Head of caudate nucleus (tissue), 42 donors: ENCODE data around the gene USP32.

Source experiments
- DNase-seq, 42 donors: peaks; one replicate each; pipeline versions ENCODE4 v3.0.0 to v3.0.0-alpha.2; 2020 to 2021; ENCODE audit warnings: mixed read lengths in 7 of 42
- intact Hi-C: fragments of 100-400 bp; cut with DNase I; formaldehyde crosslinking; loops from one replicate; pipeline ENCODE4 v1.15.0; 2022

Gene USP32

DNA sequence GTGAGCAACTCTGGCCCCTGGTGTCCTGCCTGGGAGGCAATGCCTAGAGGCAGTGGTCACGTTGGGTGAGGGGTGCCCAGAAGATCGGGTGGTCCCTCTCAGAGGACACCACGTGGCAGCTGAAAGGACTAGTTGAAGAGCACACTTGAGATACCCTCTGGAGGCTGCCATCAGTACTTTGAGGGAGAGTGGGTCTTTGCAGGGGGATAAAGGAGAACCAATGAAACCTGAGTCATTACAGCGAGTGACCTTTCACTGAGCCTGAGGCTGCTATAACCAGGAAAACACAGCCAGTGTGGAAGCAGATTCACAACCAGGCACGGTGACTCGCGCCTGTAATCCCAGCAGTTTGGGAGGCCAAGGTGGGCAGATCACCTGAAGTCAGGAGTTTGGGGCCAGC, 223.3 kb downstream of the USP32 start:
- intact Hi-C loops: no loop called here
- DNase-seq: no peak

DNA sequence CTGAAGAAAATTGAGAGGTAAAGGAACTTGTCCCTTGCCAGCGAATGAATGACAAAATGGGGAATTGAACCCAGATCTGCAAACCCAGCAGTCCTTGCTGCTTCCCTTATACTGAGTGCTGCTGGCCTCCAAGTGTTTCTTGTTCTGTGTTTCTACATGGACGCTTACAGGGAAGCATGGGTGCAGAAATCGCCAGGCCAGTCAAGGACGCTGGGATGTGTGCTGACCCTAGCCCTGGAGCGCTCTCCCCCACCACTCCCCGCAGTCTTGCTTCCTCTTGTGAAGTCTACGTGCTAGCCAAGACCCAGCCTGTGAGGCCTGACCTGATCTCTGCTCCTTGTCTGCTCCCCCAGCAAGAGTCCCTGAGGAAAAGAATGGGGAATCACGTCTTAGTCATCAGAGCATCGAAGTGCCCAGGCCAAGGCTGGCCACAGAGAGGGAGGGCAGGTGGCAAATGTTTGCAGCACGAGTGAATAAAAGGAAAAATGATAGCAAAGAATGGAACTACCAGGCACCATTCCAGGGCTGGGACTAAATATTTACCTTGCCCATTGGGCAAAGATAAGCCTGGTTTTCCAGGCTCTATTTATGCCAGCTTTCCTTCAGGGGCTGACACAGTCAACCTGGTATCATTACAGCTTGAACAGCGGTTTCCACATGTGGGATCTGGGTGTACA, 224.7 kb downstream of the USP32 start:
- intact Hi-C loops: no loop called here
- peak in 1 of 42 donors; percentile 25 for DNase-seq

DNA sequence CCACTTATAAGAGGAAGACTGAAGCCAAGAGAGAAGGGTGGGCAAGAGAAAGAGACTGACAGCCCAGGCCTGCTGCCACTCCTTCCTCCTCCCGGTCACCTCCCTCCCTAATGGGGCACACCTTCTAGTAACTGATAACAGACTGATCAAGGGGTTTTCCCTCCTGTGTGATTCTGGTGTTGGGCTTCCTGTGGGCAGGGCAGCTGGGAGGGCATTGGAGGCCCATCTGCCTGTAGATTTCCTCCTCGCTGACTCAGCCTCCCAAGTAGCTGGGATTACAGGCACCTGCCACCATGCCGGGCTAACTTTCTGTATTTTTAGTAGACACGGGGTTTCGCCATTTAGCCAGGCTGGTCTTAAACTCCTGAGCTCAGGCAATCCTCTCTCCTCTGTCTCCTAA, 226.0 kb downstream of the USP32 start:
- no peak for DNase-seq
- intact Hi-C loops: no loop called here

DNA sequence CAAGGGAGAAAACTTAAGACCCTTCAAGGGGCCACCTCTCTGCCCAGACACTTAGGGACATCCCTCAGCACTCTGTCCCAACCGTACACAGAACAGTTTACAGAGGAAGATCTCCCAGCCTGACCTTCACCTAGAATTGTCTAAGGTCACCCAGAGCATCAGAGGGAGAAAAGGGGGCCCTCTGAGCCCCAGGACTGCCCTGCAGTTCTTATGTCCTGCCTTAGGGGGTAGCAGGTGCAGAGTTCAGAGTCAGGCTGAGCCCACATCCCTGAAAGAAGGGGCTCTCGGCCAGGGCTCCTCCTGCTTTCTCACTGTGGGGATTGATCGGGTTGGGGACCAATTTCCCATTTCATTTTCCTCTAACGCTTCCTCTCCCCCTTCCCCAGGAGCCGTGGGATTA, 226.7 kb downstream of the USP32 start:
- DNase-seq: no peak

DNA sequence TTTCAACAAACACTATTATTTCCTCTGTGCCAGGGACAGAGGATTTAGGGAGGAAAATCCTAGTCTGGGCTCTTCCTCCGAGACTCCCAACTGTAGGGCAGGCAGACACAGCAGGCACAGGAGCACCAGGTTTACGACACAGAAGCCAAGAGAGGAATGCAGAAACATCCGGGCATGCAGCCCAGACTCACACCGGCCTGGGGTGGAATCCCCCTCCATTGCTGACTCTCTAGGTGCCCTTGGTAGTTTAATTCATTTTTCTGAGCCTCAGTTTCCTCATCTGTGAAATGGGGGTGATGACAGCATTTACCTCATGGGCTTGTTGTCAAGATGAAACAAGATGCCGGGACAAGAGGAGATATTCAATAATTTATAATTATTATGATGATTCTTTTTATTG, 227.2 kb downstream of the USP32 start:
- intact Hi-C loops: no loop called here
- peak in 1 of 42 donors; percentile 2 for DNase-seq

More for the DNA sequence above, 226.7 kb downstream of the USP32 start:
- intact Hi-C loops: no loop called here

DNA sequence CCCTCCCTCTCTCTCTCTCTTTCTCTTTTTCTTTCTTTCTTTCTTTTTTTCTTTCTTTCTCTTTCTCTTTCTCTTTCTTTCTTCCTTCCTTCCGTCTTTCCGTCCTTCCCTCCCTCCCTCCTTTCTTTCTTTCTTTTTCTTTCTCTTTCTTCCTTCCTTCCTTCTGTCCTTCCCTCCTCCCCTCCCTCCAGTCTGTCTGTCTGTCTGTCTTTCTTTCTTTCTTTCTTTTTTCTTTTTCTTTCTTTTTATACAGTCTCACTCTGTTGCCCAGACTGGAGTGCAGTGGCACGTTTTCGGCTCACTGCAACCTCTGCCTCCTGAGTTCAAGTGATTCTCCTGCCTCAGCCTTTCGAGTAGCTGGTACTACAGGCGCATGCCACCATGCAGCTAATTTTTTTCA, 227.8 kb downstream of the USP32 start:
- intact Hi-C loops: no loop called here
- no peak for DNase-seq

DNA sequence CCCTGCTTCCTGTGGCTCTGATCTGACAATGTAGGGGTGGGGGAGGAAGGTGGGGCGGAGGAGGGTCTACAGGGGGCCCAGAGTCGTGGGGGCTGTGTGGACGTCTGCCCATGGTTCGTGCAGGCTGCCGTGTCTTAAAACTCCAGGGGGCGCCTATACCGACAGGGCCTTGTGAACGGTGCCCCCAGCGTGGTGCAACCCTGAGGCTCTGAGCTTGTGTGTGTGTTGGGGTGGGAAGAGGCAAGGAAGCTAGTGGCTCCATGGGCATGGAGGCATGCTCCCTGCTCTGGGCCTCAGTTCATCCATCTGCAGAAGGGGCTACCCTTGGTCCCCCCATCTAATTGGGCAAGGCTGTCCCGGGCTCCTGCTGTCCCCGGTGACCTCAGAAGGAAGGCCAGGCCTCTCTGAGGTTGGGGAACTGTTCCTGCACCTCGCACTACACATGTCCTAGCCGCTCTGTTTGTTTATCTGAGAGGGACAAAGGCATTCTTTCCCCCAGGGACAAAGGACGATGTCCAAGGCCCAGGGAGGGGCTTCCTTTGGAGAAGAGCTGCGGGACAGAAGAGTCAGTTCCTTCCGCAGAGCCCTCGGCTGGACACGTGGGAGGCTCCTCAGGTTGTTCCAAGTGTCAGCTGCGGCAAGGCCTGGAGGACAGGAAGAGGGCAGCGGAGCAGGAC, 228.7 kb downstream of the USP32 start:
- intact Hi-C loops: no loop called here
- peak in 1 of 42 donors; percentile 24 for DNase-seq

DNA sequence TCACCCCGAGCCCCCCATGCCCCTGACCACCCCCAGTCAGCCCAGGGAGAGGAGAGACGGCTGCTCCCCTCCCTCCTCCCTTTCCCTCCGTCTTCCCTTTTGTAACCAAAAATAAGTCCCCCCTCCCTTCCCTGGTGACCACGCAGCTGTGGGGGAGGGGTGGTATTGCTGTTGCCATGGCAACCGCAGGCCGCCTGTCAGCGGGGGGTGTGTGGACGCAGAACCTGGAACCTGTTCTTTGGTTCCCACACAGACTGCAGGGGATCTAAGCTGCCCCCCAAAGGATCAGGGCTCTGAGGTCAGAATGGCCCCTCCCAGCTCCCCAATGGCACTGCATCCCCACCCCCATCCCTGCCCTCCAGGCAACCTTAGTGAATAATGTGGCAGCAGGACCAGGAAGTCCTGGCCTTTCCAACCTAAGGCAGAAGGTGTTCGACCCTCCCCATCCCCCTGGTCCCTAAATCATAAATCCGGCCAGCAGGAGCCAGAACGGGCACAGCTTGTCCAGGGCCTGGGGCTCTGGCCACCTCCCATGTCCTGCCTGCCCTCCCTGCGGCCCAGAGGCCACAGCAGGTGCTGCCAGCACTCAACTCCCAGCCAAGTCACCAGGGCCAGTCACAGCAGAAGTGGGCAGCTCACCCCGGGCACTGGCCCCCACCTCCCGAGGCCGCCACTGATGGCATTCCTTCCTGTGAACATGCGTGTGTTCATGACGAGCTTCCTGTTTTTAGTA, 230.2 kb downstream of the USP32 start:
- intact Hi-C loops: no loop called here
- DNase-seq: peak in 8 of 42 donors; percentile 15 to 49 (median 36)

DNA sequence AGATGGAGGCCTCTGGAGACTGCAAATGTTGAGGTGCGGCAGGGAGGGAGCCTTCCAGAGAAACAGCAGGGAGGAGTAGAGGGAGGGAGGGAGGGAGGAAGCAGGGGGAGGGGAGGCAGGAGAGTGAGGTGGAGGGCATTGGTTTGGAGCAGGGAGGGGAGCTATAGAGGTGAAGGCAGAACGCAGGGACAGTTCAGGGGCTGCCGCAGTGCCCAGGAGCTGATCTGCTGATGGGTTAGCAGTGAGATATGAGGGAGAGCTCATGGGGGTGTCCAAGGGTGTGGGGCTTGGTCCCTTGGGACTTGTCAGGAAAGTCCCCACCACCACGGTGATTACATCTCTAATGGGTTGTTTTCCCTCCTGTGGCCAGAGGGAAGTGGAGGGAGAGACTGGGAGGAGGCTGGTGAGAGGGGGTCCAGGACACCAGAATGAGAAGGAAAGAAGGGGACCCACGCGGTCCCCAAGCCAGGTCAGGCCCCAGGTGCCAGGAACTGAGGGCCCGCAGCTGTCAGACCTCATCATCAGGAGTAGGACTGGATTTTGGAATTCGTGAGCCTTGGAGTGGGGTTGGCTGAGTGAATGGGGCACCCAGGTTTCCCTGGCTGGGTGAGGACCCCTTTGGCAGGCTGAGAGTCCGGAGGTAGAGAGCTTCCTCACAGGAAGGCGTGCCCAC, 231.0 kb downstream of the USP32 start:
- no peak for DNase-seq
- intact Hi-C loops: no loop called here

DNA sequence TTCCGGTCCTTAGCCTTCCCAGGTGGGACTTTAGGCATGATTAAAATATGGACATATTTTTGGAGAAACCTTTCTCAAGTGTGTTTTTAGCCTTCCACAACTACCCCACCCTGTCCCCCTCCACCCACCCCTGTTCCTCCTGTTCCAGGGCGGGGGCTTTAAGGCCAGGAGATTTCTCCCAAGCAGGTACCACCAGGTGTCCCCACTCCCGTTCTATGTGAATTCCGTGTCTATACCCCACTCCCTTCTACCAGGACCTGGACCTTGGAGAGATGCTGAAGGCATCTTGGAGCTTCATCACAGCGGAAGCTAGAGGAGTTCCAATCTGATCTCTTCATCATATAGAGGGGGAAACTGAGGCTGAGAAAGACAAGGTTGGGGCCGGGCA, 232.5 kb downstream of the USP32 start:
- no peak for DNase-seq
- intact Hi-C loops: no loop called here

DNA sequence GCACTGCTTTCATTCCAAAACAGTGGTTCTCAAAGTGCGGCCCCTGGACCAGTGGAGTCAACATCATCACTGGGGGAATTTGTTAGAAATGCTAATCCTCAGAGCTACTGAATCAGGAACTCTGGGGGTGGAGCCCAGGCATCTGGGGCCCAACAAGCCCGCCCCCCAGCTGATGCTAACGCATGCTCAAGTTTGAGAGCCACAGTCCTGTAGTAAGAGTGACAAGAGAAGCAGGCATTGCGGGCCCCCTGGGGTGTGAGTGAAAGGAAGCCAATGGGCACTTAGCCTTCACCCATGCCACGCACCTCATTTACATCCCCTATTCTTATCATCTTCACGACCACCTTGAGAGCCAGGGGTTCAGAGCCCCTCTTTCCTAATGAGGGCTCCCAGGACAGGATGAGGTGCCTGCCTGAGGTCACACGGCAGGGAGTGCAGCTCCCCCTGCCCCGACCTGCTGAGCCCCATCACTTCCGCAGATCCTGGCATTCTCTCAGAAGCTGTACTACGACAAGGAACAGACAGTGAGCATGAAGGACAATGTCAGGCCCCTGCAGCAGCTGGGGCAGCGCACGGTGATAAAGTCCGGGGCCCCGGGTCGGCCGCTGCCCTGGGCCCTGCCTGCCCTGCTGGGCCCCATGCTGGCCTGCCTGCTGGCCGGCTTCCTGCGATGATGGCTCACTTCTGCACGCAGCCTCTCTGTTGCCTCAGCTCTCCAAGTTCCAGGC, 233.0 kb downstream of the USP32 start:
- peak in 1 of 42 donors; percentile 1 for DNase-seq
- intact Hi-C loops: no loop called here

DNA sequence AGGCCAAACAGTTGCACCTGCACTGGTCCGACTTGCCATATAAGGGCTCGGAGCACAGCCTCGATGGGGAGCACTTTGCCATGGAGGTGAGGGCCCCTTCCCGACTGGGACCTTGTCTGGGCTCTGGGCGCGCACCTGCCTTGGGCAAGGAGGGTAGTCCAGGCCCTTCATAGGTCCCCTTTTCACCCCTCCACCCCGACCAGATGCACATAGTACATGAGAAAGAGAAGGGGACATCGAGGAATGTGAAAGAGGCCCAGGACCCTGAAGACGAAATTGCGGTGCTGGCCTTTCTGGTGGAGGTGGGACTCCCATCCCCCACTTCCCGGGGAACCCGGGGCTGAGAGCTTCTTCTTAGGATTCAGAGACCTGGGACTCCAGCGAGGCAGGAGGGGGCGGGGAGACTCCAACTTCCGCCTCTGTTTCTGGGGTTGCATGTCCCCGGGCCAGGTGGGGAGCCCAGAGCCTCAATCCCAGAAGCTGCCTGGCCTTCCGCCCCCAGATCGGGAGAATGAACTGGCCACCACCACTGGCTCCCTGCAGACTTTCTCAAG, 234.4 kb downstream of the USP32 start:
- peak in 1 of 42 donors; percentile 2 for DNase-seq

DNA sequence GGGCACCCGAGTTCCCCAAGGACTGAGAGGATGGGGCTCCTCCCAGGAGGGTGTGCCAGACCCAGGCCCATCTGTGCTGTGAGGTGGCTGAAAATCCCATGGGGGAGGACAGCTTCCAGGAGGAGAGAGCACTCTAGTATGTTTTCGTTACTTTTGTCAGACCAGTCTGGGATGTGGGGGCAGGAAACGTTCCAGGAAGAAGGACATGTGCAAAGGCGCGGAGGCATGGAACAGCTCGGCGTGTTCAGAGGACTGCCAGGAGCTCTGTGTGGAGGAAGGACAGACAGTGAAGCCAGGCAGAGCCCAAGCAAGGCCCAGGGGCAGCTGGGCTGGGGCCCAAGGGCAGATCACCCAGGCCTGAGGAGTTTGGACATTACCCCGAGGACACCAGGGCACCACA, 235.2 kb downstream of the USP32 start:
- DNase-seq: peak in 1 of 42 donors; percentile 0
- intact Hi-C loops: no loop called here

More for the DNA sequence above, 234.4 kb downstream of the USP32 start:
- intact Hi-C loops: no loop called here

DNA sequence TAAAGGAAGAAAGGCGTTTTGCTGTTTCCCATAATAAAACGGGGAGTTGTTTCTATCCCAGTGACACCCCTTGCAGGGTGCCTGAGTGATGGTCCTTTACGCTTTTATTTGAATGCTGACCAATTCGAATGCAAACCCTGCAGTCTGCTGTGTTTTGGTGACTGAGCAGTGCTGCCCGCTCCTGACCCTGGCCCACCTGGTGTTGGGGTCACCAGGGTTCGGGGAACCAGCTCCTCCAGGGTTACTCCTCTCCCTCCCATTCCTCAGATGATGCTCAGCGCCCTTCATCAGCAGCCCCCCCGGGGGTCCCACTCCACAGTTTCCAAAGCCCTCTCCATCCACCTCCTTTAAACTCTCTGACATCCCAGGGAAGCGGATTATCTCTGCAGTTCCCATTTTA, 236.1 kb downstream of the USP32 start:
- intact Hi-C loops: no loop called here
- DNase-seq: peak in 1 of 42 donors; percentile 1

DNA sequence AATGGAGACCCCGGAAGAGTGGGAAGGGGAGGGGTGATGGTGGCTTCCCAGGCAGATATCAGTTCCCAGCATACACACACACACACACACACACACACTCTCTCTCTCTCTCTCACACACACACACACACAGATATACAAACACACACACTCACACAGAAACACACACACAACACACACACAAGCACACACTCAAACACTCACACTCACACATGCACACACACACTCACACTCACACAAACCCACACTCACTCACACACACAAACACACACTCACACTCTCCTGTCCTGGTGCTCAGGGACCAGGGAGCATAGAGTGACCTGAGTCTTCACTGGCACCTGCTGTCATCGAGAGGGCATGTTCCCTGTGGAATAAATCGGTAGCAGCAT, 236.5 kb downstream of the USP32 start:
- no peak for DNase-seq
- intact Hi-C loops: no loop called here

DNA sequence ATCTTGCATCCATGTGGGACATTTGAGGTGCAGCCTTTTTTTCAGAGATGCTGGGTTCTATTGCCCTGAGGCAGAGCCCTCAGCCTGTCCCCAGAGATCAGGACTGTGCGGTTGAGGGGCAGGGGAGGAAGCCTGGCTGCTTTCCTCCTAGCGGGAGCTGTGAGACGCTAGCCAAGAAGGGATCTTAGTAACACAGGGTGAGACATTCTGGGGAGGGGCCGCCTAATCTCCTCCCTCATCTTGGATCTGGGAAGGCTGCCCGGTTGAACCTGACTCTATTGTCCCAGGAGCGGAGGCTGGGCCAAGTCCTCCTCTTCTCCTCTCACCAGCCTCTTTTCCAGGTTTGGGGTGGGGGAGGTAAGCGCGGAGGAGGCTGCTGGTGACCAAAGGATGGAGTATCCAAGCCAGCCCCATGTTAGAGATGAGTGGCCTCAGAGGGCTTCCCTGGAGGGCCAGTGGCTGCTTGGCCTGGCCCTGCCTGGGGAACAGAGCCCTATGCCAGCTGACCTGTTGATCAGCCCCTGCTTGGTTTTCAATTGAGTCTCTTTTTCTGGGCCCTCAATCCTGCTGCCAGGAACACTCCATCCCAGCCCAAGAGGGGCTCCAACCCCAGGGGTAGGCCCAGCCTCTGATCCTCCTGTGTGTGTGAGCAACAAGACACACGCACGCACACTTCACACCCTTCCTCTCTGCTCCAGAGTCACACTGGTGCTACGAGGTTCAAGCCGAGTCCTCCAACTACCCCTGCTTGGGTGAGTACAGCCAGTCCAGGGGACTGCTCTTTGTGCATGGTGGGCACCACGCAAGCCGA, 237.1 kb downstream of the USP32 start:
- DNase-seq: peak in 14 of 42 donors; percentile 13 to 77 (median 40)
- intact Hi-C loops: no loop called here

DNA sequence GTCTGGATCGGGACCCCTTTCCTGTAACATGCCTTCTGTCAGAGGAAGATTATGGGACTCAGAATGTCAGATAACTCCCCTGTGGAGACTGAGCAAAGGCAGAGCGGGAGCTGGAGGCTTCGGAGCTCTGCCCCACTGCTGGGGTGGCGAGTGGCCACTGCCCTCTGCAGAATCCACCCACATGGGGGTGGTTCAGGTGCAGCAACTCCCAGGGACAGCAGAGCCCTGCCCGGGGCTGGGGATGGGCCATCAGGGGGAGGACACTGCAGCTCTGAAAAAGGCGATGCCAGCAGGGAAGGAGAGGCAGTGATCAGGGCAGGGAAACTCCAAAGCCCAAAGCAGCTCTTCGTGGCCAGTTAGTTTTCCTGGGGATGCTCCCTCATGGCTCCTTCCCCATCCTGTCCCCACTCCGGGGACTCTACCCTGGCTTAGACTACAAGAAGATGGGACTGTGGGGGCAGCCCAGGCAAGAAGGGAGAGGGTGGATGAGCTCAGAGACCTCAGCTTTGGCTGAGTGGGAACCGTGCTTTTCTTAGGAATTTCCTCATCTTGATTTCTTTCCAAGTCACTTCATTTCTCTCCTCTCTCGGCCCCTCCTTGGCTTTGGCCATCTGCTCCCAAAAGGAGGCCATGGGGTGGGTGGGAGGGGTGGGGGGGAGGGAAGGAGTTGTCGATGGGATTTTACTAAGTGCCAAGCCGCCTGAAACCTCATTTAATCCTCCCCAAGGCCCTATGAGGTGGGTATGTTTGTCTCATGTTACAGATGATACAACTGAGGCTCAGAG, 238.1 kb downstream of the USP32 start:
- DNase-seq: peak in 1 of 42 donors; percentile 3
- intact Hi-C loops: no loop called here
